ENCODE data around the gene OLIG2.

DNA sequence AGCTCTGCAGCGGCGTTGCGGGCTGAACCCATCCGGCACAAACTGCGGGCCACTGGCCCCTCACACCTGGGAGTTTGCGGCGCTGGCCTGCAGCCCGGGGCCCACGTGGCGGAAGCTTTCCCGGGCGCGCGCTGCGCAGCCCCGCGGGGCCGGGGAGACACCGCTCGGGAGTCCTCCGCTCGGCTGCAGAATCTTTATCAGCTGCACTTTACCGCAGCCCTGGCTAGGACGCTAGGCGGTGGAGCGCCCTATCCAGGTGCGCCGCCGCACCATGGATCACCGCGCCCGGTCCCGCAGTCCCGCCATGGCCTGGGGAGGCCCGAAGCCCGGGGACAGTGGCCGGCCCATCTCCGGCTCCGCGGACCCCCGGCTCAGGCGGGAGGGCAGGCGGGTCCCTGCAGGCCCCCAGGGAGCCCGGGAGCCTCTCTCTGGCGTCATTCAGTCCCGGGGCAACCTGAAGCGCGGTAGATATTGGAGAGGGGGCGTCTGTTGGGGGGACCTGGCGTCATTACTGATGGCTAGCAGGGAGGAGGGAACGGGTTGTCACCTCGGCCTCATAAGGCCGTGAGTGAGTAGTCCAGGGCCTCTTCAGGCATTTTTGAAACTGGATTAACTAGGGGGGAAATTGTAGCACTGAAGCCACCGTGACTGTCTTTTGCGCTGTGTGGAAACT is 5.7 kb upstream of the OLIG2 start:
- TF ChIP-seq, protein P1, sequence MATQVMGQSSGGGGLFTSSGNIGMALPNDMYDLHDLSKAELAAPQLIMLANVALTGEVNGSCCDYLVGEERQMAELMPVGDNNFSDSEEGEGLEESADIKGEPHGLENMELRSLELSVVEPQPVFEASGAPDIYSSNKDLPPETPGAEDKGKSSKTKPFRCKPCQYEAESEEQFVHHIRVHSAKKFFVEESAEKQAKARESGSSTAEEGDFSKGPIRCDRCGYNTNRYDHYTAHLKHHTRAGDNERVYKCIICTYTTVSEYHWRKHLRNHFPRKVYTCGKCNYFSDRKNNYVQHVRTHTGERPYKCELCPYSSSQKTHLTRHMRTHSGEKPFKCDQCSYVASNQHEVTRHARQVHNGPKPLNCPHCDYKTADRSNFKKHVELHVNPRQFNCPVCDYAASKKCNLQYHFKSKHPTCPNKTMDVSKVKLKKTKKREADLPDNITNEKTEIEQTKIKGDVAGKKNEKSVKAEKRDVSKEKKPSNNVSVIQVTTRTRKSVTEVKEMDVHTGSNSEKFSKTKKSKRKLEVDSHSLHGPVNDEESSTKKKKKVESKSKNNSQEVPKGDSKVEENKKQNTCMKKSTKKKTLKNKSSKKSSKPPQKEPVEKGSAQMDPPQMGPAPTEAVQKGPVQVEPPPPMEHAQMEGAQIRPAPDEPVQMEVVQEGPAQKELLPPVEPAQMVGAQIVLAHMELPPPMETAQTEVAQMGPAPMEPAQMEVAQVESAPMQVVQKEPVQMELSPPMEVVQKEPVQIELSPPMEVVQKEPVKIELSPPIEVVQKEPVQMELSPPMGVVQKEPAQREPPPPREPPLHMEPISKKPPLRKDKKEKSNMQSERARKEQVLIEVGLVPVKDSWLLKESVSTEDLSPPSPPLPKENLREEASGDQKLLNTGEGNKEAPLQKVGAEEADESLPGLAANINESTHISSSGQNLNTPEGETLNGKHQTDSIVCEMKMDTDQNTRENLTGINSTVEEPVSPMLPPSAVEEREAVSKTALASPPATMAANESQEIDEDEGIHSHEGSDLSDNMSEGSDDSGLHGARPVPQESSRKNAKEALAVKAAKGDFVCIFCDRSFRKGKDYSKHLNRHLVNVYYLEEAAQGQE (IDR thresholded peaks at IDR 0.05; ENCODE audit: insufficient replicate concordance, low read depth) = no peak
- TF ChIP-seq, protein P2, sequence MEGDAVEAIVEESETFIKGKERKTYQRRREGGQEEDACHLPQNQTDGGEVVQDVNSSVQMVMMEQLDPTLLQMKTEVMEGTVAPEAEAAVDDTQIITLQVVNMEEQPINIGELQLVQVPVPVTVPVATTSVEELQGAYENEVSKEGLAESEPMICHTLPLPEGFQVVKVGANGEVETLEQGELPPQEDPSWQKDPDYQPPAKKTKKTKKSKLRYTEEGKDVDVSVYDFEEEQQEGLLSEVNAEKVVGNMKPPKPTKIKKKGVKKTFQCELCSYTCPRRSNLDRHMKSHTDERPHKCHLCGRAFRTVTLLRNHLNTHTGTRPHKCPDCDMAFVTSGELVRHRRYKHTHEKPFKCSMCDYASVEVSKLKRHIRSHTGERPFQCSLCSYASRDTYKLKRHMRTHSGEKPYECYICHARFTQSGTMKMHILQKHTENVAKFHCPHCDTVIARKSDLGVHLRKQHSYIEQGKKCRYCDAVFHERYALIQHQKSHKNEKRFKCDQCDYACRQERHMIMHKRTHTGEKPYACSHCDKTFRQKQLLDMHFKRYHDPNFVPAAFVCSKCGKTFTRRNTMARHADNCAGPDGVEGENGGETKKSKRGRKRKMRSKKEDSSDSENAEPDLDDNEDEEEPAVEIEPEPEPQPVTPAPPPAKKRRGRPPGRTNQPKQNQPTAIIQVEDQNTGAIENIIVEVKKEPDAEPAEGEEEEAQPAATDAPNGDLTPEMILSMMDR (IDR thresholded peaks at IDR 0.05; ENCODE audit: insufficient read depth, low read length) = no peak
- TF ChIP-seq POLR2AphosphoS5 (IDR thresholded peaks at IDR 0.05; ENCODE audit: low read depth) (no peak), GABPA (IDR thresholded peaks at IDR 0.05; ENCODE audit: low read depth) (no peak), SPI1 (IDR thresholded peaks at IDR 0.05; ENCODE audit: borderline replicate concordance, low read depth) (no peak)
